HepG2 (cell line): ENCODE measurements around the gene CPNE4. TPM values are rescaled to one million over a fixed set of nuclear protein-coding genes. Genes with fewer than 3 reads are reported as not detected.
A peak's percentile ranks its signal among the peaks of the same experiment; 100 is the strongest.

Experiments used
- AGO1 ChIP-seq: fragments of 200-400 bp; formaldehyde crosslinking; IDR thresholded peaks from 2 replicates; pipeline ENCODE4 v1.6.1; 2017; ENCODE audit warnings: mild to moderate bottlenecking, low read depth, low read length, moderate library complexity; ENCODE audit not compliant: poor library complexity, severe bottlenecking
- ATF6 ChIP-seq: sonication (generic); formaldehyde crosslinking; conservative IDR thresholded peaks from 2 replicates; pipeline ENCODE4 v1.4.0; 2020; ENCODE audit warnings: missing genetic modification reagents
- ESRRA ChIP-seq: sonication (generic); formaldehyde crosslinking; IDR thresholded peaks from 2 replicates; pipeline ENCODE4 v1.5.1; 2020; ENCODE audit warnings: mild to moderate bottlenecking, low read depth, missing genetic modification reagents
- EZH2 ChIP-seq: conservative IDR thresholded peaks from 2 replicates; pipeline ENCODE4 v1.6.1; 2012; ENCODE audit warnings: mild to moderate bottlenecking, low read depth, low read length, moderate library complexity
- HIVEP1 ChIP-seq: sonication (generic); formaldehyde crosslinking; IDR thresholded peaks from 2 replicates; pipeline ENCODE4 v1.4.0; 2020; ENCODE audit warnings: mild to moderate bottlenecking, missing genetic modification reagents
- MBNL3 ChIP-seq: fragments of 250-450 bp; sonication (Bioruptor Pico); conservative IDR thresholded peaks from 2 replicates; pipeline ENCODE4 v1.8.0; 2022; ENCODE audit warnings: mild to moderate bottlenecking, inconsistent platforms
- POLR2G ChIP-seq: fragments of 200-400 bp; formaldehyde crosslinking; IDR thresholded peaks from 2 replicates; pipeline ENCODE4 v1.6.1; 2018; ENCODE audit warnings: mild to moderate bottlenecking, low read depth, low read length, moderate library complexity
- PTBP1 ChIP-seq: fragments of 200-400 bp; formaldehyde crosslinking; IDR thresholded peaks from 2 replicates; pipeline ENCODE4 v1.6.1; 2018; ENCODE audit warnings: low read length, low read depth; ENCODE audit not compliant: poor library complexity, severe bottlenecking
- RFXANK ChIP-seq: IDR thresholded peaks from 2 replicates; pipeline ENCODE4 v1.6.1; 2016
- SATB2 ChIP-seq: sonication (generic); formaldehyde crosslinking; IDR thresholded peaks from 2 replicates; pipeline ENCODE4 v1.5.0; 2020; ENCODE audit warnings: missing genetic modification reagents
- SNAI1 ChIP-seq: sonication (generic); formaldehyde crosslinking; IDR thresholded peaks from 2 replicates; pipeline ENCODE4 v1.5.0; 2020; ENCODE audit warnings: mild to moderate bottlenecking, missing genetic modification reagents, borderline replicate concordance
- SNAPC2 ChIP-seq: sonication (generic); formaldehyde crosslinking; IDR thresholded peaks from 2 replicates; pipeline ENCODE4 v1.8.1; 2022; ENCODE audit warnings: mild to moderate bottlenecking, missing genetic modification reagents
- SOX6 ChIP-seq, 2 experiments: fragments of 450-650 bp in 1 of 2; sonication (generic) in 1 of 2; formaldehyde crosslinking in 1 of 2; IDR thresholded peaks; 2 replicates each; pipeline versions ENCODE4 v1.4.0 to v1.6.1; 2017 to 2020; ENCODE audit warnings: antibody characterized with exemption in 1 of 2, mild to moderate bottlenecking in 1 of 2, missing genetic modification reagents in 1 of 2
- SP2 ChIP-seq: sonication (generic); formaldehyde crosslinking; IDR thresholded peaks from 2 replicates; pipeline ENCODE4 v1.5.1; 2020; ENCODE audit warnings: mild to moderate bottlenecking, missing genetic modification reagents
- TEAD2 ChIP-seq: sonication (generic); formaldehyde crosslinking; IDR thresholded peaks from 2 replicates; pipeline ENCODE4 v1.9.0; 2021; ENCODE audit warnings: missing genetic modification reagents
- ZBTB3 ChIP-seq: sonication (generic); formaldehyde crosslinking; IDR thresholded peaks from 2 replicates; pipeline ENCODE4 v1.4.0; 2020; ENCODE audit warnings: low read depth, mild to moderate bottlenecking, moderate library complexity, missing genetic modification reagents, borderline replicate concordance
- ZKSCAN8 ChIP-seq: IDR thresholded peaks from 2 replicates; pipeline ENCODE4 v1.6.1; 2016; ENCODE audit warnings: borderline replicate concordance, missing genetic modification reagents, missing compliant biosample characterization
- ZNF160 ChIP-seq: sonication (generic); formaldehyde crosslinking; IDR thresholded peaks from 2 replicates; pipeline ENCODE4 v1.8.0; 2022; ENCODE audit warnings: mild to moderate bottlenecking, inconsistent platforms, missing genetic modification reagents
- ZNF225 ChIP-seq: sonication (generic); formaldehyde crosslinking; IDR thresholded peaks from 2 replicates; pipeline ENCODE4 v1.4.0; 2020; ENCODE audit warnings: mild to moderate bottlenecking, missing genetic modification reagents
- ZNF260 ChIP-seq: sonication (generic); formaldehyde crosslinking; IDR thresholded peaks from 2 replicates; pipeline ENCODE4 v1.4.0; 2020; ENCODE audit warnings: missing genetic modification reagents, low read depth, mild to moderate bottlenecking, borderline replicate concordance
- ZNF577 ChIP-seq: sonication (generic); formaldehyde crosslinking; IDR thresholded peaks from 2 replicates; pipeline ENCODE4 v1.4.0; 2020; ENCODE audit warnings: mild to moderate bottlenecking, low read depth, missing genetic modification reagents, borderline replicate concordance
- ZNF644 ChIP-seq: IDR thresholded peaks from 2 replicates; pipeline ENCODE4 v1.6.1; 2016; ENCODE audit warnings: low read depth
- ZNF670 ChIP-seq: sonication (generic); formaldehyde crosslinking; IDR thresholded peaks from 2 replicates; pipeline ENCODE4 v1.8.0; 2022; ENCODE audit warnings: mild to moderate bottlenecking, missing genetic modification reagents, borderline replicate concordance
- polyA plus RNA-seq, 8 experiments: library from polyadenylated mRNA; depleted of rRNA in 3 of 8; stranded (reverse) in 7 of 8; unstranded in 1 of 8; fragments of >200 nt; fragmentation: Illumina TruSeq in 4 of 8; extraction: Trizol in 4 of 8; gene quantifications; 2 replicates each; pipeline versions ENCODE4 v1.2.1 to v1.2.3, GENCODE V29; 2011 to 2016; ENCODE audit warnings: low read depth in 4 of 8, missing spikeins in 1 of 8, mixed read lengths in 1 of 8; ENCODE audit not compliant: insufficient read depth in 1 of 8
- total RNA-seq, 5 experiments: library from RNA; depleted of rRNA; stranded (reverse); fragments of >200 nt; fragmentation: Illumina TruSeq; extraction: Trizol; gene quantifications; 2 replicates each; pipeline ENCODE4 v1.2.3, GENCODE V29; 2016; ENCODE audit warnings: low read depth in 1 of 5
- TF ChIP-seq, protein P1 (sequence below): sonication (generic); formaldehyde crosslinking; IDR thresholded peaks from 2 replicates; pipeline ENCODE4 v1.9.0; 2021; ENCODE audit warnings: missing genetic modification reagents, borderline replicate concordance
- TF ChIP-seq, protein P2 (sequence below): sonication (generic); formaldehyde crosslinking; IDR thresholded peaks from 2 replicates; pipeline ENCODE4 v1.5.0; 2020; ENCODE audit warnings: mild to moderate bottlenecking, low read depth, missing genetic modification reagents, borderline replicate concordance

Gene CPNE4
- total and polyA plus RNA-seq, 2 of the 13 experiments (the other 11 are each of a cell fraction or from before 2014, with no cell fraction given) = not detected

GRCh38 chr3:131502530-131503319, 532.1 kb downstream of the CPNE4 start, which contains the start of gene MRPL3 (continued):
- TF ChIP-seq ZNF670 (CRISPR knock-in tag) (peak; percentile 96; the same call in 1 of the 2 replicates), ZNF260 (CRISPR knock-in tag) (no peak), ZNF160 (CRISPR knock-in tag) (peak; percentile 80; the same call in 1 of the 2 replicates), HIVEP1 (CRISPR knock-in tag) (peak; percentile 98), SOX6 (IDR thresholded peaks at IDR 0.05) (no peak), SOX6 (CRISPR knock-in tag; IDR thresholded peaks at IDR 0.05) (no peak), SP2 (CRISPR knock-in tag) (peak; percentile 61), ESRRA (CRISPR knock-in tag) (peak; percentile 79), EZH2 (0 out of 2 replicates have a peak, but pooled peaks have one; percentile 44), ATF6 (no peak; the same call in 1 of the 2 replicates), SNAI1 (peak; percentile 79; the same call in 1 of the 2 replicates), ZNF225 (CRISPR knock-in tag) (peak; percentile 97), SNAPC2 (CRISPR knock-in tag) (peak; percentile 93; the same call in 1 of the 2 replicates), POLR2G (peak; percentile 85), RFXANK (CRISPR knock-in tag) (0 out of 2 replicates have a peak, but pooled peaks have one; percentile 68), ZNF644 (CRISPR knock-in tag) (peak; percentile 25; the same call in 1 of the 2 replicates), ZBTB3 (CRISPR knock-in tag) (no peak), SATB2 (CRISPR knock-in tag) (peak; percentile 94), AGO1 (no peak), TEAD2 (CRISPR knock-in tag) (peak; percentile 72; the same call in 1 of the 2 replicates), PTBP1 (peak; percentile 65), MBNL3 (CRISPR knock-in tag) (peak; percentile 97), ZKSCAN8 (CRISPR knock-in tag) (peak; percentile 76; the same call in 1 of the 2 replicates), ZNF577 (CRISPR knock-in tag) (no peak)
- TF ChIP-seq, protein P1, sequence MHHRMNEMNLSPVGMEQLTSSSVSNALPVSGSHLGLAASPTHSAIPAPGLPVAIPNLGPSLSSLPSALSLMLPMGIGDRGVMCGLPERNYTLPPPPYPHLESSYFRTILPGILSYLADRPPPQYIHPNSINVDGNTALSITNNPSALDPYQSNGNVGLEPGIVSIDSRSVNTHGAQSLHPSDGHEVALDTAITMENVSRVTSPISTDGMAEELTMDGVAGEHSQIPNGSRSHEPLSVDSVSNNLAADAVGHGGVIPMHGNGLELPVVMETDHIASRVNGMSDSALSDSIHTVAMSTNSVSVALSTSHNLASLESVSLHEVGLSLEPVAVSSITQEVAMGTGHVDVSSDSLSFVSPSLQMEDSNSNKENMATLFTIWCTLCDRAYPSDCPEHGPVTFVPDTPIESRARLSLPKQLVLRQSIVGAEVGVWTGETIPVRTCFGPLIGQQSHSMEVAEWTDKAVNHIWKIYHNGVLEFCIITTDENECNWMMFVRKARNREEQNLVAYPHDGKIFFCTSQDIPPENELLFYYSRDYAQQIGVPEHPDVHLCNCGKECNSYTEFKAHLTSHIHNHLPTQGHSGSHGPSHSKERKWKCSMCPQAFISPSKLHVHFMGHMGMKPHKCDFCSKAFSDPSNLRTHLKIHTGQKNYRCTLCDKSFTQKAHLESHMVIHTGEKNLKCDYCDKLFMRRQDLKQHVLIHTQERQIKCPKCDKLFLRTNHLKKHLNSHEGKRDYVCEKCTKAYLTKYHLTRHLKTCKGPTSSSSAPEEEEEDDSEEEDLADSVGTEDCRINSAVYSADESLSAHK (CRISPR knock-in tag) = no peak
- TF ChIP-seq, protein P2, sequence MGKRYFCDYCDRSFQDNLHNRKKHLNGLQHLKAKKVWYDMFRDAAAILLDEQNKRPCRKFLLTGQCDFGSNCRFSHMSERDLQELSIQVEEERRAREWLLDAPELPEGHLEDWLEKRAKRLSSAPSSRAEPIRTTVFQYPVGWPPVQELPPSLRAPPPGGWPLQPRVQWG (CRISPR knock-in tag) = no peak
